ENCODE data around the gene NACC1.
"Not testable (repeated sequence)": the region's sequence is repeated elsewhere in the genome, so short reads cannot be mapped to it uniquely, and the experiment has no call there.

- TF ChIP-seq CTCF, EZH2 (IDR thresholded peaks at IDR 0.05): not testable (repeated sequence)
These were observed 59.5 kb downstream of the NACC1 start for GRCh38 chr19:13177584-13177983.

Data from neural progenitor cell (in vitro differentiated cells).